ENCODE measurements around the gene DAZAP1.

- TF ChIP-seq EP300 (IDR thresholded peaks at IDR 0.05) (no peak), CTCF (IDR thresholded peaks at IDR 0.05) (no peak), POLR2A (IDR thresholded peaks at IDR 0.05) (no peak)
Observed at GRCh38 chr19:1410789-1411188, 3.4 kb downstream of the DAZAP1 start.

Data from ovary (tissue), 3 donors.